Activated T-cell treated with anti-CD3 and anti-CD28 coated beads, Interleukin-2, amount 50 U/mL, for 4 hours (primary cell): Measurements from ENCODE around the gene DENND4C. TPM values are rescaled to one million over a fixed set of nuclear protein-coding genes. Genes with fewer than 3 reads are reported as not detected.

Source experiments
- ATAC-seq, 2 donors: fragments of 200-7000 bp; cut with Tn5 transposase; one replicate each; pipeline ENCODE4 v1.10.0; 2021
- DNase-seq: peaks from one replicate; pipeline ENCODE4 v3.0.0-alpha.2; 2020
- H3K27me3 Mint-ChIP-seq: one replicate; pipeline ENCODE4 v1.8.0; 2021; ENCODE audit warnings: low read depth, mixed read lengths
- H3K36me3 Mint-ChIP-seq: one replicate; pipeline ENCODE4 v1.8.0; 2022; ENCODE audit warnings: mixed read lengths; ENCODE audit not compliant: insufficient read depth
- H3K4me1 Mint-ChIP-seq: one replicate; pipeline ENCODE4 v1.8.0; 2021; ENCODE audit warnings: low read depth, mixed read lengths
- H3K4me3 Mint-ChIP-seq: one replicate; pipeline ENCODE4 v1.8.0; 2021; ENCODE audit warnings: mild to moderate bottlenecking, moderate library complexity, mixed read lengths
- H3K9me3 Mint-ChIP-seq: one replicate; pipeline ENCODE4 v1.8.0; 2021; ENCODE audit warnings: mixed read lengths
- total RNA-seq, 3 donors: library from RNA; stranded (reverse); gene quantifications; one replicate each; pipeline ENCODE4 v1.2.1, GENCODE V29; 2021

DENND4C gene
- total RNA-seq, 3 donors from 2014 or later, result 9.0 to 11.3 (median 9.7) TPM

- Mint-ChIP-seq H3K9me3 (no peaks in the 10 kb centered on the region), H3K4me3 (no peak overlapping the region), H3K27me3 (no peaks in the 10 kb centered on the region), H3K36me3 (peaks cover 6% of the 10 kb centered on the region), H3K4me1 (no peaks in the 10 kb centered on the region)
- ATAC-seq, result no peak
- DNase-seq, result no peak
Measured at GRCh38 chr9:19313573-19313972, 83.1 kb downstream of the DENND4C start.

- DNase-seq (no peak), ATAC-seq (no peak)
- Mint-ChIP-seq H3K36me3 (peaks cover 28% of the 10 kb centered on the region), H3K9me3 (no peaks in the 10 kb centered on the region), H3K27me3 (no peaks in the 10 kb centered on the region), H3K4me1 (no peaks in the 10 kb centered on the region), H3K4me3 (no peak overlapping the region)
Measured at GRCh38 chr9:19320495-19320894, 90.0 kb downstream of the DENND4C start.

- ATAC-seq (no peak), DNase-seq (no peak)
- H3K9me3 Mint-ChIP-seq, result no peaks in the 10 kb centered on the region
- H3K4me3 Mint-ChIP-seq, result no peak overlapping the region
- H3K27me3 Mint-ChIP-seq, result no peaks in the 10 kb centered on the region
- H3K4me1 Mint-ChIP-seq, result no peaks in the 10 kb centered on the region
- H3K36me3 Mint-ChIP-seq, result peaks cover 23% of the 10 kb centered on the region
Measured at GRCh38 chr9:19331877-19332276, 101.4 kb downstream of the DENND4C start.

GRCh38 chr9:19336166-19336565 lies 105.7 kb downstream of the DENND4C start:
- no peak overlapping the region for H3K4me3 Mint-ChIP-seq
- no peaks in the 10 kb centered on the region for H3K27me3 Mint-ChIP-seq
- H3K9me3 Mint-ChIP-seq, result no peaks in the 10 kb centered on the region
- peaks cover 28% of the 10 kb centered on the region for H3K36me3 Mint-ChIP-seq
- no peak for ATAC-seq
- DNase-seq, result no peak
- H3K4me1 Mint-ChIP-seq, result no peaks in the 10 kb centered on the region

- no peaks in the 10 kb centered on the region for H3K9me3 Mint-ChIP-seq
Measured at GRCh38 chr9:19342947-19343346, 112.5 kb downstream of the DENND4C start.

GRCh38 chr9:19358701-19359100 lies 128.2 kb downstream of the DENND4C start:
- no peaks in the 10 kb centered on the region for H3K4me1 Mint-ChIP-seq
- DNase-seq (no peak), ATAC-seq (no peak)
- H3K36me3 Mint-ChIP-seq, result peaks cover 11% of the 10 kb centered on the region
- no peaks in the 10 kb centered on the region for H3K9me3 Mint-ChIP-seq
- no peaks in the 10 kb centered on the region for H3K27me3 Mint-ChIP-seq
- H3K4me3 Mint-ChIP-seq, result no peak overlapping the region

More at GRCh38 chr9:19342947-19343346, 112.5 kb downstream of the DENND4C start:
- ATAC-seq (no peak), DNase-seq (no peak)
- Mint-ChIP-seq H3K4me1 (no peaks in the 10 kb centered on the region), H3K36me3 (peaks cover 21% of the 10 kb centered on the region), H3K27me3 (no peaks in the 10 kb centered on the region), H3K4me3 (no peak overlapping the region)

- Mint-ChIP-seq H3K36me3 (peaks cover 14% of the 10 kb centered on the region), H3K4me3 (no peak overlapping the region), H3K27me3 (no peaks in the 10 kb centered on the region), H3K9me3 (no peaks in the 10 kb centered on the region), H3K4me1 (peaks cover 3% of the 10 kb centered on the region)
- no peak for ATAC-seq
- DNase-seq, result no peak
Measured at GRCh38 chr9:19369107-19369506, 138.6 kb downstream of the DENND4C start.

GRCh38 chr9:19371942-19372341 lies 141.4 kb downstream of the DENND4C start:
- H3K27me3 Mint-ChIP-seq, result no peaks in the 10 kb centered on the region
- H3K4me3 Mint-ChIP-seq, result no peak overlapping the region
- ATAC-seq (no peak), DNase-seq (no peak)
- peaks cover 10% of the 10 kb centered on the region for H3K4me1 Mint-ChIP-seq
- H3K9me3 Mint-ChIP-seq, result no peaks in the 10 kb centered on the region
- peaks cover 31% of the 10 kb centered on the region for H3K36me3 Mint-ChIP-seq

- peaks cover 16% of the 10 kb centered on the region for H3K4me1 Mint-ChIP-seq
- H3K27me3 Mint-ChIP-seq, result no peaks in the 10 kb centered on the region
- no peak overlapping the region for H3K4me3 Mint-ChIP-seq
- DNase-seq, result no peak
- ATAC-seq, result no peak
- no peaks in the 10 kb centered on the region for H3K9me3 Mint-ChIP-seq
- peaks cover 37% of the 10 kb centered on the region for H3K36me3 Mint-ChIP-seq
Measured at GRCh38 chr9:19372567-19372966, 142.1 kb downstream of the DENND4C start.

GRCh38 chr9:19373527-19373926 lies 143.0 kb downstream of the DENND4C start:
- DNase-seq (no peak), ATAC-seq (no peak)
- no peak overlapping the region for H3K4me3 Mint-ChIP-seq
- no peaks in the 10 kb centered on the region for H3K9me3 Mint-ChIP-seq
- H3K27me3 Mint-ChIP-seq, result no peaks in the 10 kb centered on the region
- peaks cover 46% of the 10 kb centered on the region for H3K36me3 Mint-ChIP-seq
- H3K4me1 Mint-ChIP-seq, result peaks cover 20% of the 10 kb centered on the region

GRCh38 chr9:19375538-19375937 lies 145.0 kb downstream of the DENND4C start:
- peak overlapping the region; percentile 8 for H3K4me3 Mint-ChIP-seq
- ATAC-seq, result no peak
- no peaks in the 10 kb centered on the region for H3K9me3 Mint-ChIP-seq
- H3K36me3 Mint-ChIP-seq, result peaks cover 61% of the 10 kb centered on the region
- DNase-seq, result no peak
- H3K27me3 Mint-ChIP-seq, result no peaks in the 10 kb centered on the region
- peaks cover 27% of the 10 kb centered on the region for H3K4me1 Mint-ChIP-seq

GRCh38 chr9:19376931-19377330 lies 146.4 kb downstream of the DENND4C start:
- H3K4me3 Mint-ChIP-seq, result peak overlapping the region; percentile 97
- no peak for ATAC-seq
- no peaks in the 10 kb centered on the region for H3K27me3 Mint-ChIP-seq
- H3K36me3 Mint-ChIP-seq, result peaks cover 61% of the 10 kb centered on the region
- DNase-seq, result no peak
- peaks cover 33% of the 10 kb centered on the region for H3K4me1 Mint-ChIP-seq
- H3K9me3 Mint-ChIP-seq, result no peaks in the 10 kb centered on the region

- no peaks in the 10 kb centered on the region for H3K27me3 Mint-ChIP-seq
- DNase-seq, result no peak
- H3K36me3 Mint-ChIP-seq, result peaks cover 61% of the 10 kb centered on the region
- H3K4me1 Mint-ChIP-seq, result peaks cover 35% of the 10 kb centered on the region
- ATAC-seq, result no peak
- H3K4me3 Mint-ChIP-seq, result peak overlapping the region; percentile 97
- H3K9me3 Mint-ChIP-seq, result no peaks in the 10 kb centered on the region
Measured at GRCh38 chr9:19378164-19378563, 147.7 kb downstream of the DENND4C start.

- no peaks in the 10 kb centered on the region for H3K27me3 Mint-ChIP-seq
- peaks cover 58% of the 10 kb centered on the region for H3K36me3 Mint-ChIP-seq
- H3K4me1 Mint-ChIP-seq, result peaks cover 35% of the 10 kb centered on the region
- no peaks in the 10 kb centered on the region for H3K9me3 Mint-ChIP-seq
- peak overlapping the region; percentile 97 for H3K4me3 Mint-ChIP-seq
- ATAC-seq (no peak), DNase-seq (no peak)
Measured at GRCh38 chr9:19378647-19379046, 148.2 kb downstream of the DENND4C start.

GRCh38 chr9:19379283-19379682 lies 148.8 kb downstream of the DENND4C start:
- ATAC-seq (no peak), DNase-seq (no peak)
- Mint-ChIP-seq H3K4me3 (peak overlapping the region; percentile 97), H3K27me3 (no peaks in the 10 kb centered on the region), H3K4me1 (peaks cover 35% of the 10 kb centered on the region), H3K36me3 (peaks cover 52% of the 10 kb centered on the region), H3K9me3 (no peaks in the 10 kb centered on the region)

- peaks cover 48% of the 10 kb centered on the region for H3K36me3 Mint-ChIP-seq
- H3K4me1 Mint-ChIP-seq, result peaks cover 35% of the 10 kb centered on the region
- peak; percentile 29 to 37 for ATAC-seq
Measured at GRCh38 chr9:19379697-19380046, 149.2 kb downstream of the DENND4C start.

More at GRCh38 chr9:19379697-19380046, 149.2 kb downstream of the DENND4C start:
- Mint-ChIP-seq H3K9me3 (no peaks in the 10 kb centered on the region), H3K27me3 (no peaks in the 10 kb centered on the region), H3K4me3 (peak overlapping the region; percentile 97)
- peak; percentile 36 for DNase-seq
